ENCODE results near the gene CCL22.
"Not testable (repeated sequence)": the region's sequence is repeated elsewhere in the genome, so short reads cannot be mapped to it uniquely, and the experiment has no call there.

CCL22 gene, protein sequence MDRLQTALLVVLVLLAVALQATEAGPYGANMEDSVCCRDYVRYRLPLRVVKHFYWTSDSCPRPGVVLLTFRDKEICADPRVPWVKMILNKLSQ

GRCh38 chr16:57358527-57359095 lies at the start of gene CCL22:
CCL22 (plus strand) TSS chr16:57358783; CDS start chr16:57358817, 34 bp downstream.
- DNase-seq: no peak

- DNase-seq: no peak
Observed at GRCh38 chr16:57310801-57311200, 47.8 kb upstream of the CCL22 start.

DNA sequence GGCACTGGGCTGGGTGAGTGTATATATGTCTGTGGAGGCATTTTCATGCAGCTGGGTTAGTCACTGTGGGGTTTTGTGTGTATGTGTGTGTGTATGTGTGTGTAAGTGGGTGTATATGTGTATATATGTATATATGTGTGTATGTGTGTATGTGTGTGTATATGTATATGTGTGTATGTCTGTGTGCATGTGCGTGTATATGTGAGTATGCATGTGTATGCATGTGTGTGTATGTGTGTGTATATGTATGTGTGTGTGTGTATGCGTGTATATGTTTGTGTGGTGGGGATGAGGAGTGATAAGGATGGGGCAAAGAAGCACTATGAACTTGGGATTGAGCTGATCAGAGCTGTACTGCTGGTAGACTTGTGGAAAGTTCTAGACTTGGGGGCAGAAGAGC lies 45.1 kb upstream of the CCL22 start:
- DNase-seq: no peak

- DNase-seq: no peak
Observed at GRCh38 chr16:57314161-57314785, 44.3 kb upstream of the CCL22 start.

DNA sequence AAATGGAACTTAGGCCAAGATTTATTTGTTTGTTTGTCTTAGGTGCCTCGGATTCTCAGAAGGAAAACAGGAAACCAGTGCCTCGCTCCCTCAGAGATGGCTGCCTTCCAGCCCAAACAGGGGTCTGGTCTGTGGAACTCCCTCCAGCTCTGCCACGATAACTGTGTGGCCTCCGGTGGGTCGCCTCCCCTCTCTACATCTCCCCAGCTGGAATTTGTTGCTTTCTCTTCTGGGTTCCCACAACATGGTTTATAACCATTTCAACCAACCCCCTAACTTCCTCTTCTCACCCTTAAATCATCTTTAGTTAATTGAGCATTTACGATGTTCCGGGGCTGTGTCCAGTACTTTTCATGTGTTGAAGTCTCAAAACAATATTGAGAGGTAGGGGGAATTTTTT lies 43.2 kb upstream of the CCL22 start:
- no peak for DNase-seq

- DNase-seq: no peak
Observed at GRCh38 chr16:57316390-57317017, 42.1 kb upstream of the CCL22 start.

- no peak for DNase-seq
Observed at GRCh38 chr16:57318240-57318970, 40.2 kb upstream of the CCL22 start.

DNA sequence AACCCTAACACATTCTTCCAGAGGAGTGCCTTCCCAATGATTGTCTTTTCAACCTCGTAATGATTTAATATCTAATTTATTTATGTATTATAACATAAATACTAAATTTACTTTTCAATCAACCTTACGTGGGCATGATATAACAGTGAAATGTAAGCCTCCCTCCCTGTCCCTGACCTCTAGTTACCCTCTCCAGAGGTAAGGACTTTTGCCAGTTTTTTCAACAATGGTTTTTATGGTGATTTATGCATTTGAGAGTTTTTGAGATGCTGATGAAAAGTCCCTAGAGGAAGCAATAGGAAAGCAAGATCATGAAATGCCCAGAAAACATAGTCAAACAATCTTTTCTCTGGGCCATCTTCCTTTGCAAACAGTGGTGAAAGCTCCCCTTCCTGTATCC lies 38.9 kb upstream of the CCL22 start:
- DNase-seq: no peak

DNA sequence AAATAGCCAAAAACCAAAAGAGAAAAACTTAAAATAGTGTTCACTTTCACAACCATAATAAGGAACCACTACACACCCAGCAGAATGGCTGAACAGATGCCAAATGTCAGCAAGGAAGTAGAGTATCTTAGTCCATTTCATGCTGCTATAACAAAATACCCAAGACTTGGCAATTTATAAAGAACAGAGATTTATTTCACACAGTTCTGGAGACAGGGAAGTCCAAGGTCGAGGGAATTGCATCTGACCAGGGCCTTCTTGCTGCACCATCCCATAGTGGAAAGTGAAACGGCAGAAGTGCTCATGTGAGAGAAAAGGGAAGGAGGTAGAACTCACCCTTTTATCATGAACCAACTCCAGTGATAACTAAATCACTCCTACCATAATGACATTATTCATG lies 33.8 kb upstream of the CCL22 start:
- no peak for DNase-seq

GRCh38 chr16:57325458-57325857 lies 33.1 kb upstream of the CCL22 start:
- no peak for DNase-seq

DNA sequence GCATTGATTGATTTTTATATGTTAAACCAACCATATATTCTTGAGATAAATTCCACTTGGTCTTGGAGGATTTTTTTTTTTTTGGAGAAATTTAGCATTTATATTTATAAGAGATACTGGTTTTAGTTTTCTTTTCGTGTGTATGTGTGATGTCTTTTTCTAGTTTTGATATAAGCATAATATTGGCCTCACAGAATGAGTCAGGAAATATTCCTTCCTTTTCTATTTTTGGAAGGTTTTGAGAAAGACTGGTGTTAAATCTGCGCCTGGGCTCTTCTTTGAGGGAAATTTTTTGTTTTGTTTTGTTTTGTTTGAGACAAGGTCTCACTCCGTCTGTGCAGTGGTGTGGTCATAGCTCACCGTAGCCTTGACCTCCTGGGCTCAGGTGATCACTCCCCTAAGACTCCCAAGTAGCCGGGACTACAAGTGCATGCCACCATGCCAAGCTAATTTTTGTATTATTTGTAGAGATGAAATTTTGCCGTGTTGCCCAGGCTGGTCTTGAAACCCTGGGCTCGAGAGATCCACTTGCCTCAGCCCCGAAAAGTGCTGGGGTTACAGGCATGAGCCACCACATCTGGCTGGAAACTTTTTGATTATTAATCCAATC lies 28.8 kb upstream of the CCL22 start:
- DNase-seq: no peak

DNA sequence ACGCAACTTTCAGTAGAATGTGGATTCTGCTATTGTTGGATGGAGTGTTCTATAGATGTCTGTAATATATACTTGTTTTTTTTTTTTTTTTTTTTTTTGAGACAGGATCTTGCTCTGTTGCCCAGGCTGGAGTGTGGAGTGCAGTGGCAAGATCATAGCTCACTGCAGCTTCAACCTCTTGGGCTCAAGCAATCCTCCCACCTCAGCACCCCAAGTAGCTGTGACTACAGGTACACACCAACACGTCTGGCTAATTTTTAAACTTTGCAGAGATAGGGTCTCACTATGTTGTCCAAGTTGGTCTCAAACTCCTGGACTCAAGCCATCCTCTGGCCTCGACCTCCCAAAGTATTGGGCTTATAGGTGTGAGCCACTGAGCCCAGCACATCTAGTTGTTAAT lies 27.2 kb upstream of the CCL22 start:
- DNase-seq: no peak

GRCh38 chr16:57333402-57333801 lies 25.2 kb upstream of the CCL22 start:
- no peak for DNase-seq

- DNase-seq: no peak
Observed at GRCh38 chr16:57335366-57335765, 23.2 kb upstream of the CCL22 start.

- no peak for DNase-seq
Observed at GRCh38 chr16:57341062-57341440, 17.5 kb upstream of the CCL22 start.

- DNase-seq: no peak
Observed at GRCh38 chr16:57341441-57342303, 16.9 kb upstream of the CCL22 start.

GRCh38 chr16:57342606-57343005 lies 16.0 kb upstream of the CCL22 start:
- DNase-seq: not testable (repeated sequence)

- DNase-seq: no peak
Observed at GRCh38 chr16:57343221-57343620, 15.4 kb upstream of the CCL22 start.

DNA sequence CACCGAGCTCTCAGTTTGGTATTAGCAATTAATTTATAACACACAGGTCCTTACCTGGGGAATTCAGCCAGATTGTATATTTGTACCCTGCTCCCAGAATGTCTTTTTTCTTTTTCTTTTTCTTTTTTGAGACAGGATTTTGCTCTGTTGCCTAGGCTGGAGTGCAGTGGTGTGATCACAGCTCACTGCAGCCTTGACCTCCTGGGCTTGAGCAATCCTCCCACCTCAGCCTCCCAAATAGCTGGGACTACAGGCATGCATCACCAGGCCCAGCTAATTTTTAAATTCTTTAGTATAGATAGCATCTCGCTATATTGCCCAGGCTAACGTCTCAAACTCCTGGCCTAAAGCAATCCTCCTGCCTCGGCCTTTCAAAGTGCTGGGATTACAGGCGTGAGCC lies 14.5 kb upstream of the CCL22 start:
- not testable (repeated sequence) for DNase-seq

GRCh38 chr16:57345021-57345420 lies 13.6 kb upstream of the CCL22 start:
- no peak for DNase-seq

DNA sequence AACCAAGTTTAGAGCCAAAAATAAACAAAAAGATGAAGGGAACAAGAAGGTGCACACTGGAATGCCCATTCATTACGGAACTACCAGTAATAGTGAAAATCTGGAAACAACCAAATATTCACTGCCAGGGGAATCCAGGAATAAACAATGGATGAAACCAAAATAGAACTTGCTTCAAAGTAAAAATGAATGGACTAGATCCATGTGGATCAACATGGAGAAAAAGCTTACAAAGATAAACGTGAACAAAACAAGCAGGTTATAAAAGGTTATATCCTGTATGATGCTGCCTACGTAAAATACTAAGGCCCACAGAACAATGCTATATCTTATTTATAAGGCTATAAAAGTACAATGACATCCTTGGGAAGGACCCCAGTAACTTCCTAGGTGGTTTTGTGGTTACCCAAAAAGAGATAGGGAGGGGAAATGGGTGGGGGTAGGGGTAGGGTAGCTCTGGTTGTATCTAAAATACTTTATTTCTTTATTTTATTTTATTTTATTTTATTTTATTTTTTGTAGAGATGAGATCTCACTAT lies 12.8 kb upstream of the CCL22 start:
- no peak for DNase-seq

DNA sequence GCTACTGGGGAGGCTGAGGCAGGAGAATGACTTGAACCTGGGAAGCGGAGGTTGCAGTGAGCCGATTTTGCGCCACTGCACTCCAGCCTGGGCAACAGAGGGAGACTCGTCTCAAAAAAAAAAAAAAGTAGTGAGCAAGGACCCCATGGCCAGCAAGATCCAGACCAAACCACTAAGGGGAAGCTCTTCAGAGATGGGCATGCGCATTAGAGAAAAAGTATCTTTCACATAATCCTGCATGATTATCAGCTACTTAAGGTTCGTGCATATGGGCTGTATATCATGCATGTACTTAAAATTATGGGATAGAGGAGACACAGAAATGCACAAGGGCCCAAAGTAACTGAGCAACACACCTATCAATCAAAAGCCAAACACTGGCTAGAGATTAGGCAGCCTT lies 10.7 kb upstream of the CCL22 start:
- DNase-seq: no peak

All from bone marrow (tissue), 2 donors.